ENCODE results near the gene PLAAT1.

Gene PLAAT1

DNA sequence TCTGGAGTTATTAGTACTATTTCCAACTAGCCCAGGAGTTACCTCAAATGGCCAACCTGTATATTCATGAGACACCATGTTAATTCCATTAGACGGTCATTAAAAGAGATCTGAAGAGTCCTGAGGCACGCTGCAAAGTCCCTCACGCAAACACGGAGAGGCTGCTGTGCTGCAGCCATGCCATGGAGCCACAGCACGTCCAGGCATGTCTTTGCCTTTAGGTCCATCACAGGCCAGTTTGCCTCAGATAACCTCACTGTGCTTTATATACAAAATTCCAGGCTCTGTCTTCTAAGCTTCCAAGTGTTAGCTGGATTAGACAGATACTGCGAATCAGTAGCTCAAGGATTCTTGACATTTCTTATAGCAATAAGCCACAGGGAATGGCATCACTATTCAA, 9.8 kb upstream of the PLAAT1 start:
- H3K9ac ChIP-seq (ENCODE audit: insufficient read length, low read depth), result no peak overlapping the region
- H3K4me1 ChIP-seq (ENCODE audit: insufficient read depth, insufficient read length), result peaks cover 3% of the 10 kb centered on the region
- TF ChIP-seq YY1 (IDR thresholded peaks at IDR 0.05; ENCODE audit: insufficient read depth, insufficient read length), result no peak
- TF ChIP-seq SUZ12 (IDR thresholded peaks at IDR 0.05; ENCODE audit: extremely low read depth, insufficient read depth, insufficient read length), result no peak
- no peak for TF ChIP-seq ZNF274 (IDR thresholded peaks at IDR 0.05; ENCODE audit: low read depth, low read length)
- no peaks in the 10 kb centered on the region for H3K9me3 ChIP-seq (ENCODE audit: insufficient read depth, low read length)
- H3K27me3 ChIP-seq (ENCODE audit: insufficient read depth, insufficient read length), result no peaks in the 10 kb centered on the region
- DNase-seq (ENCODE audit: low read depth, low spot score), result no peak
- H3K36me3 ChIP-seq (ENCODE audit: insufficient read depth, insufficient read length, low read length), result no peaks in the 10 kb centered on the region
- H3K4me3 ChIP-seq (ENCODE audit: insufficient read length, low read depth), result no peak overlapping the region

DNA sequence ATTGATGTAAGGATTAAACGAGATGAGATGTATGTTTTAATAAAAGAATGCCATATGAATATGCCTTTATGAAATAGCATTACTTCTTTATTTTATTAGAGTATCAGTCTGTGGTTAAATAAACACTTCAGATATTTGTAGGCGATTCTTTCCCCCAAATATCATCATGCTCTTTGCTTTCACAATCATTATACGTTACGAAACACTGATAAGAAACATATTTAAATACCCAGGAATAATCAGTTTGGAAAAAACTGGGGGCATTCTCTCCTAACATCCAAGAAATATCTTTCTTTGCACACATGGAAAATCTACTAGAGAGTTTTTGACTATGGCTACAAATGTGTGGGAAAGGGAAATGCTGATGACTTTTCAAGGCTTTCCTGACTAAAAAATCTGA, 4.4 kb upstream of the PLAAT1 start:
- H3K9me3 ChIP-seq (ENCODE audit: insufficient read depth, low read length), result no peaks in the 10 kb centered on the region
- DNase-seq (ENCODE audit: low read depth, low spot score), result no peak
- no peaks in the 10 kb centered on the region for H3K36me3 ChIP-seq (ENCODE audit: insufficient read depth, insufficient read length, low read length)
- no peak overlapping the region for H3K9ac ChIP-seq (ENCODE audit: insufficient read length, low read depth)
- TF ChIP-seq ZNF274 (IDR thresholded peaks at IDR 0.05; ENCODE audit: low read depth, low read length) (no peak), YY1 (IDR thresholded peaks at IDR 0.05; ENCODE audit: insufficient read depth, insufficient read length) (no peak), SUZ12 (IDR thresholded peaks at IDR 0.05; ENCODE audit: extremely low read depth, insufficient read depth, insufficient read length) (no peak)
- H3K4me3 ChIP-seq (ENCODE audit: insufficient read length, low read depth), result no peak overlapping the region
- peaks cover 4% of the 10 kb centered on the region for H3K27me3 ChIP-seq (ENCODE audit: insufficient read depth, insufficient read length)
- no peaks in the 10 kb centered on the region for H3K4me1 ChIP-seq (ENCODE audit: insufficient read depth, insufficient read length)

DNA sequence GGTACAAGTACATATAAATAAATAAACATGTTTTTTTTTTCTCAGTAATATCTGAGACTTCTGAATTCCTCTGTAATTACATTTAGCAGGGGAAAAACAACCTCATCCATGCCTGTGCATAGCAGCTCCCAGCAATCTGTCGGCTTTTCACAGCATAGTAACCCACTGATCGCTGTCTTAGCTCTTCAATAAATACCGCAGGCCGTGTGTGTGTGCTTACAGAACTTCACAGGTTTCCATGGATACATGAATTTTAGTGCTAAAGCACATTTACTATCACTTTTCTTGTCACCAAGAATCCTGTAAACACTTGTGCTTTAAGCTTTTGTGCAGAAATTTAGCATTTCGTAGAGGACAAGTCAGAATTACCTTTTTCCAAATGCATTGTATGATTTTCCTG, 4.0 kb upstream of the PLAAT1 start:
- Histone ChIP-seq H3K4me1 (ENCODE audit: insufficient read depth, insufficient read length) (no peaks in the 10 kb centered on the region), H3K9me3 (ENCODE audit: insufficient read depth, low read length) (no peaks in the 10 kb centered on the region), H3K4me3 (ENCODE audit: insufficient read length, low read depth) (no peak overlapping the region), H3K36me3 (ENCODE audit: insufficient read depth, insufficient read length, low read length) (no peaks in the 10 kb centered on the region), H3K9ac (ENCODE audit: insufficient read length, low read depth) (no peak overlapping the region), H3K27me3 (ENCODE audit: insufficient read depth, insufficient read length) (peaks cover 7% of the 10 kb centered on the region)
- no peak for DNase-seq (ENCODE audit: low read depth, low spot score)
- TF ChIP-seq YY1 (IDR thresholded peaks at IDR 0.05; ENCODE audit: insufficient read depth, insufficient read length) (no peak), ZNF274 (IDR thresholded peaks at IDR 0.05; ENCODE audit: low read depth, low read length) (no peak), SUZ12 (IDR thresholded peaks at IDR 0.05; ENCODE audit: extremely low read depth, insufficient read depth, insufficient read length) (no peak)

DNA sequence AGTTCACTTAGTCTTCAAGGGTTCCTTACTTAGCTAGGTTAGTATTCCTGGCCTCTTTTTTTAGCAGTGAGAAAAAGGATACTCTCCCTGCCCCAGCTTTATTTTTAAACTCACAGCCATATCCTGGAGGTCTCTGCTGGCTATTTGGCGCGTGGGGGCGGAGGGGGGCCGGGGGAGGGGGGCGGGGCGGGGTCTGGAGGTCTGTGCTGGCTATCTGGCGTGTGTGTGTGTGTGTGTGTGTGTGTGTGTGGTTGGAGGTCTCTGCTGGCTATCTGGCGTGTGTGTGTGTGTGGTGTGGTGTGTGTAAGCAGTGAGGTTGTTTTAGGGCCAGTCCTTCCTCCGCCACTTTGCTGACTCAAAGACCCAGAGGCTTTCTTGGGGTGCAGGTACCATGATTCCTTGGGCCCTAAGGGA, 579 bp upstream of the PLAAT1 start:
- H3K9ac ChIP-seq (ENCODE audit: insufficient read length, low read depth), result peak overlapping the region; percentile 78
- no peaks in the 10 kb centered on the region for H3K36me3 ChIP-seq (ENCODE audit: insufficient read depth, insufficient read length, low read length)

DNA sequence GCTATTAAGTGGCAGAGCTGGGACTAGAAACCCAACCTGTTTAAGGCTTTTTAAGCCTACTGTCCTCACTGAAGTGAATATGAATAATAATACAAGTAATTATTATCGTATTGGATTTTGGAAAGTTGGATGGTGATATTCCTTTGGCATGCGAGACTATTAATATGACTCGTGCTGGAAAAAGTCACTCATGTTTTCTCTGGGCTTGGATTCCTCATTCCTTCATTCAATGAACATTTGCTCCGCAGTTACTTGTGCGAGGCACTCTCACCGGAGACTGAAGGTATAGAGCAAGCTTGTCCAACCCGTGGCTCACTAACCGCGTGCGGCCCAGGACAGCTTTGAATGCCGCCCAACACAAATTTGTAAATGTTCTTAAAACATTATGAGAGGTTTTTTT, 694 bp downstream of the PLAAT1 start:
- DNase-seq (ENCODE audit: low read depth, low spot score), result no peak
- TF ChIP-seq YY1 (IDR thresholded peaks at IDR 0.05; ENCODE audit: insufficient read depth, insufficient read length) (no peak), SUZ12 (IDR thresholded peaks at IDR 0.05; ENCODE audit: extremely low read depth, insufficient read depth, insufficient read length) (no peak), ZNF274 (IDR thresholded peaks at IDR 0.05; ENCODE audit: low read depth, low read length) (no peak)
- H3K4me3 ChIP-seq (ENCODE audit: insufficient read length, low read depth), result peak overlapping the region; percentile 66

More for the DNA sequence above, 579 bp upstream of the PLAAT1 start:
- no peak for TF ChIP-seq YY1 (IDR thresholded peaks at IDR 0.05; ENCODE audit: insufficient read depth, insufficient read length)
- TF ChIP-seq ZNF274 (IDR thresholded peaks at IDR 0.05; ENCODE audit: low read depth, low read length), result no peak
- TF ChIP-seq SUZ12 (IDR thresholded peaks at IDR 0.05; ENCODE audit: extremely low read depth, insufficient read depth, insufficient read length), result no peak
- Histone ChIP-seq H3K9me3 (ENCODE audit: insufficient read depth, low read length) (no peaks in the 10 kb centered on the region), H3K4me3 (ENCODE audit: insufficient read length, low read depth) (peak overlapping the region; percentile 66), H3K4me1 (ENCODE audit: insufficient read depth, insufficient read length) (no peaks in the 10 kb centered on the region), H3K27me3 (ENCODE audit: insufficient read depth, insufficient read length) (peaks cover 15% of the 10 kb centered on the region)
- DNase-seq (ENCODE audit: low read depth, low spot score), result no peak

DNA sequence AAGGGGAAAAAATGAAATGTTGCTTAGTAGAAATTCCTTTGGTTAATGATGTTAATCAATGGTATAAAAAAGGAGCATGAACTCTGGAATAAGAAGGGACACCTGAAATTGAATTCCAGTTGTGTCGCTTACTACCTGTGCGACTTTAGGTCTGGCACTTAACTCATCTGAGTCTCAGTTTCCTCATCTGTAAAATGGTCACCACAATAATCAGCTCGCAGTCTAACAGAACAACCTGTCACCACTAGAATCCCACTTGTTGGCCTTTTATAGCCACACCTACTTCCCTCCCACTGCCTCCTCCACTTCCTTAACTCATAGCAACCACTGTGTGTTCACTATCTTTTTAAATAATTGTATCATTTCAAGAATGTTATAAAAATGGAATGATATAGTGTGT, 2.5 kb downstream of the PLAAT1 start:
- peaks cover 23% of the 10 kb centered on the region for H3K9me3 ChIP-seq (ENCODE audit: insufficient read depth, low read length)
- no peaks in the 10 kb centered on the region for H3K4me1 ChIP-seq (ENCODE audit: insufficient read depth, insufficient read length)
- no peak for DNase-seq (ENCODE audit: low read depth, low spot score)
- TF ChIP-seq YY1 (IDR thresholded peaks at IDR 0.05; ENCODE audit: insufficient read depth, insufficient read length), result no peak
- no peak for TF ChIP-seq SUZ12 (IDR thresholded peaks at IDR 0.05; ENCODE audit: extremely low read depth, insufficient read depth, insufficient read length)
- no peak for TF ChIP-seq ZNF274 (IDR thresholded peaks at IDR 0.05; ENCODE audit: low read depth, low read length)
- no peak overlapping the region for H3K4me3 ChIP-seq (ENCODE audit: insufficient read length, low read depth)
- peaks cover 15% of the 10 kb centered on the region for H3K27me3 ChIP-seq (ENCODE audit: insufficient read depth, insufficient read length)
- H3K9ac ChIP-seq (ENCODE audit: insufficient read length, low read depth), result no peak overlapping the region
- H3K36me3 ChIP-seq (ENCODE audit: insufficient read depth, insufficient read length, low read length), result no peaks in the 10 kb centered on the region

More for the DNA sequence above, 694 bp downstream of the PLAAT1 start:
- Histone ChIP-seq H3K36me3 (ENCODE audit: insufficient read depth, insufficient read length, low read length) (no peaks in the 10 kb centered on the region), H3K9ac (ENCODE audit: insufficient read length, low read depth) (peak overlapping the region; percentile 87), H3K9me3 (ENCODE audit: insufficient read depth, low read length) (0 out of 2 replicates have a peak, but pooled peaks cover 5% of the 10 kb centered on the region), H3K4me1 (ENCODE audit: insufficient read depth, insufficient read length) (no peaks in the 10 kb centered on the region), H3K27me3 (ENCODE audit: insufficient read depth, insufficient read length) (peaks cover 15% of the 10 kb centered on the region)

DNA sequence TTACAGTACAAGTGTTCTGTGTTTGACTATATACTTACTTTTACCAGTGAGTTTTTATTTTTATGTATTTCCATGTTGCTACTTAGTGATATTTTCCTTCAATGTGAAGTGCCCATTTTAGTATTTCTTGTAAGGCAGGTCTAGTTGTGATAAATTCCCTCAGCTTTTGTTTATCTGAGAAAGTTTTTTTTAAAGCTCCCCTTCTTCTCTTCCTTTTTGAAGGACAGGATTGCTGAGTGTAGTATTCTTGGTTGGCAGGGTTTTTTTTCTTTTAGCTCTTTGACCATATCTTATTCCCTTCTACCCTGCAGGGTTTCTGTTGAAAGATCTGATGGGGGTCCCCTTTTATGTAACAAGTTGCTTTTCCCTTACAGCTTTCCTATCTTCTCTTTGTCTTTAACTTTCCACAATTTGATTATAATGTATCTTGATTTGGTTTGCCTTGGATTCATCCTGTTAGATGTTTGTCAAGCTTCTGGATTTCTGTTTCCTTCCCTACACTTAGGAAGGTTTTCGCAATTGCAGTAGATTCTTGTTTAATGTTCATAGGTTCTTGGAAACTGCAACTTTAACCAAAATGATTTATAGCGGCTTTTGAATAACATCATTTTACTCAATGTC, 7.9 kb downstream of the PLAAT1 start:
- Histone ChIP-seq H3K4me1 (ENCODE audit: insufficient read depth, insufficient read length) (no peaks in the 10 kb centered on the region), H3K27me3 (ENCODE audit: insufficient read depth, insufficient read length) (no peaks in the 10 kb centered on the region), H3K9ac (ENCODE audit: insufficient read length, low read depth) (no peak overlapping the region), H3K4me3 (ENCODE audit: insufficient read length, low read depth) (no peak overlapping the region), H3K36me3 (ENCODE audit: insufficient read depth, insufficient read length, low read length) (no peaks in the 10 kb centered on the region), H3K9me3 (ENCODE audit: insufficient read depth, low read length) (peaks cover 42% of the 10 kb centered on the region)
- TF ChIP-seq YY1 (IDR thresholded peaks at IDR 0.05; ENCODE audit: insufficient read depth, insufficient read length) (no peak), SUZ12 (IDR thresholded peaks at IDR 0.05; ENCODE audit: extremely low read depth, insufficient read depth, insufficient read length) (no peak), ZNF274 (IDR thresholded peaks at IDR 0.05; ENCODE audit: low read depth, low read length) (no peak)
- DNase-seq (ENCODE audit: low read depth, low spot score), result no peak

Measured in NT2/D1 (cell line).